Measurements from ENCODE around the gene PI4KA.

Gene PI4KA

DNA sequence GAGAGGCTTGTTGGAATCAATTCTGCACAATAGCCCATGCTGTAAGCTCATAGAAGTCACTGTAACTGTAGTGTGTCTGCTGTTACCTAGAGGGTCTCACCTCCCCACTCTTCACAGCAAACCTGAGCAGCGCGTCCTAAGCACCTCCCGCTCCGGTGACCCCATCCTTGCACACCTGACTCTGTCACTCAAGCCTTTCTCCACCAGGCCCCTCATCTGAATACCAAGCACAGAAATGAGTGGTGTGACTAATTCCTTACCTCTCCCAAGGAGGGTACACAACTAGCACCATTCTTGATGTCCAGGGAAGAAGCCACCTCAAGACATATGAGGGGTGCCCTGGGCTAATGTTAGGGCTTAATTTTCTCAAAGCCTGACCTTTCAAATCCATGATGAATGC lies 71.4 kb downstream of the PI4KA start:
- no peaks in the 10 kb centered on the region for H3K9me2 ChIP-seq (replicated peaks; ENCODE audit: control insufficient read depth, low read length)
- H3K79me2 ChIP-seq (ENCODE audit: control insufficient read depth, low read length), result no peaks in the 10 kb centered on the region
- H3K4me1 ChIP-seq (ENCODE audit: control insufficient read depth, low read length), result no peaks in the 10 kb centered on the region
- H3K9me3 ChIP-seq (ENCODE audit: control insufficient read depth, insufficient read depth, low read length), result no peaks in the 10 kb centered on the region
- no peak for TF ChIP-seq CTCF (IDR thresholded peaks at IDR 0.05; ENCODE audit: low read depth, low read length, poor library complexity, severe bottlenecking)
- no peak for TF ChIP-seq EZH2phosphoT487 (IDR thresholded peaks at IDR 0.05; ENCODE audit: borderline replicate concordance, low read length)
- H3K36me3 ChIP-seq (ENCODE audit: control insufficient read depth, low read length), result peaks cover 40% of the 10 kb centered on the region
- H3K27ac ChIP-seq (ENCODE audit: low read depth, low read length), result no peak overlapping the region
- no peaks in the 10 kb centered on the region for H3K27me3 ChIP-seq (ENCODE audit: control insufficient read depth, low read length)
- H3K4me2 ChIP-seq (ENCODE audit: low read length), result no peak overlapping the region
- no peaks in the 10 kb centered on the region for H4K20me1 ChIP-seq (ENCODE audit: control insufficient read depth, insufficient read depth, low read depth, low read length)
- no peak overlapping the region for H3K4me3 ChIP-seq (ENCODE audit: low read length)
- H3F3A ChIP-seq (ENCODE audit: control insufficient read depth, insufficient read depth), result no peaks in the 10 kb centered on the region

- no peaks in the 10 kb centered on the region for H3K9me3 ChIP-seq (ENCODE audit: control insufficient read depth, insufficient read depth, low read length)
- 0 out of 2 replicates have a peak, but pooled peaks cover 3% of the 10 kb centered on the region for H4K20me1 ChIP-seq (ENCODE audit: control insufficient read depth, insufficient read depth, low read depth, low read length)
- H3K36me3 ChIP-seq (ENCODE audit: control insufficient read depth, low read length), result peaks cover 38% of the 10 kb centered on the region
- no peaks in the 10 kb centered on the region for H3K9me2 ChIP-seq (replicated peaks; ENCODE audit: control insufficient read depth, low read length)
- H3K4me2 ChIP-seq (ENCODE audit: low read length), result no peak overlapping the region
- no peak overlapping the region for H3K27ac ChIP-seq (ENCODE audit: low read depth, low read length)
- TF ChIP-seq CTCF (IDR thresholded peaks at IDR 0.05; ENCODE audit: low read depth, low read length, poor library complexity, severe bottlenecking) (no peak), EZH2phosphoT487 (IDR thresholded peaks at IDR 0.05; ENCODE audit: borderline replicate concordance, low read length) (no peak)
- H3K79me2 ChIP-seq (ENCODE audit: control insufficient read depth, low read length), result no peaks in the 10 kb centered on the region
- H3K27me3 ChIP-seq (ENCODE audit: control insufficient read depth, low read length), result no peaks in the 10 kb centered on the region
- no peak overlapping the region for H3K4me3 ChIP-seq (ENCODE audit: low read length)
- no peaks in the 10 kb centered on the region for H3K4me1 ChIP-seq (ENCODE audit: control insufficient read depth, low read length)
- H3F3A ChIP-seq (ENCODE audit: control insufficient read depth, insufficient read depth), result no peaks in the 10 kb centered on the region
Measured at GRCh38 chr22:20786536-20786979, 72.1 kb downstream of the PI4KA start.

DNA sequence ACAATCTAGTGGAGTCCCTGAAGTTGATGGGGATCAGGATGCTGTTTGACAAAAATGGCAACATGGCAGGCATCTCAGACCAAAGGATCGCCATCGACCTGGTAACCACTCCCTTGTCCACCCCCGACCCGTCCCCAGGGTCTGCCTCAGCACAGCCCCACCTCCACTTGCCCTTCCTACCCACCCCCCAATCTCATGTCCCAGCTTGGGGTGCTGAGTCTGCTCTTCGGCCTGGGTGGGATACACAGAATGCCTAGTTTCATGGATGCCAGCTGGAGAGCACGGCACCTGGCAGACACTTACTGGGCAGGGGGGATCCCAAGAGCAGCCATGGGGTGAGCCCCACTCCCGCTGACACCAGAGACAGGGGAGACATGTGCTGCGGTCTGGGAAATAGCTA lies 72.6 kb downstream of the PI4KA start:
- no peaks in the 10 kb centered on the region for H3K4me1 ChIP-seq (ENCODE audit: control insufficient read depth, low read length)
- peaks cover 35% of the 10 kb centered on the region for H3K36me3 ChIP-seq (ENCODE audit: control insufficient read depth, low read length)
- H3K27ac ChIP-seq (ENCODE audit: low read depth, low read length), result no peak overlapping the region
- H3K9me2 ChIP-seq (replicated peaks; ENCODE audit: control insufficient read depth, low read length), result no peaks in the 10 kb centered on the region
- H4K20me1 ChIP-seq (ENCODE audit: control insufficient read depth, insufficient read depth, low read depth, low read length), result 0 out of 2 replicates have a peak, but pooled peaks cover 3% of the 10 kb centered on the region
- H3K79me2 ChIP-seq (ENCODE audit: control insufficient read depth, low read length), result no peaks in the 10 kb centered on the region
- no peak for TF ChIP-seq EZH2phosphoT487 (IDR thresholded peaks at IDR 0.05; ENCODE audit: borderline replicate concordance, low read length)
- TF ChIP-seq CTCF (IDR thresholded peaks at IDR 0.05; ENCODE audit: low read depth, low read length, poor library complexity, severe bottlenecking), result no peak
- H3K9me3 ChIP-seq (ENCODE audit: control insufficient read depth, insufficient read depth, low read length), result no peaks in the 10 kb centered on the region
- no peak overlapping the region for H3K4me3 ChIP-seq (ENCODE audit: low read length)
- no peaks in the 10 kb centered on the region for H3F3A ChIP-seq (ENCODE audit: control insufficient read depth, insufficient read depth)
- no peaks in the 10 kb centered on the region for H3K27me3 ChIP-seq (ENCODE audit: control insufficient read depth, low read length)
- no peak overlapping the region for H3K4me2 ChIP-seq (ENCODE audit: low read length)
